Activated CD4-positive, CD25-positive, alpha-beta regulatory T cell treated with anti-CD3 and anti-CD28 coated beads, Interleukin-2, amount 50 U/mL, for 72 hours (primary cell): ENCODE measurements around the gene SMARCA4.
"Not testable (repeated sequence)": the region's sequence is repeated elsewhere in the genome, so short reads cannot be mapped to it uniquely, and the experiment has no call there.

Experiments
- DNase-seq: peaks from one replicate; pipeline ENCODE4 v3.0.0; 2021

The SMARCA4 gene

GRCh38 chr19:11041194-11041593, 80.4 kb downstream of the SMARCA4 start:
- no peak for DNase-seq

DNA sequence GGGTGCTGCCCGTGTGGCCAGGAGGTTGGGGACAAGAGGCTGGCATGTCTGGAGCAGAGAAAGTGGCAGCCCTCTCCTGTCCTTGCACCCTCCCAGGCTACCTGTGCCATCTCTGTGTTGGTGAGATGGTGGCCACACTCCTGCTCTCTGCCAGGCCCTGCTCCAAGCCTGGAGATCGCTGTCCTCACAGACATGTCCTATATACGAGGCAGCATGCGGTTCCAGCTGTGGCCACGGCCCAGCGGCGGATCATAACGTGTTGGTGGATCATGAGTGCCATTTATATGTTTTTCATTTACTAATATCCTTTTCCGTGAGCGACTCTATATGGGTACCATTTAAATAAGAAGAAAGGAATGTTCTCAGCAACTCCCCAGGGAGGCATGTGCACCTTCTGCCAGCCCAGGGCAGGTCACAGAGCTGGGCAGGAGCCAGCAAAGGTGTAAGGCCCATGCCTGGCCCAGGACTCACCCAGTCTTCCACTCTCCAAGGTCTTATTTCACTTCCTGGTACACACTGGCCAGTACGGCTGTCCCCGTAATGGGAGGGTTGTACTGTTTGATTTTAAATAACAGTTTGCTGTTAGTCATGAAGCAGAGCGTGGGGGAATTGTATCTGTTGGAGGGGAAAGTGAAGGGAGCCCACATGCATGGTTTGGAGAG, 81.3 kb downstream of the SMARCA4 start:
- DNase-seq = no peak

GRCh38 chr19:11044431-11044830, 83.6 kb downstream of the SMARCA4 start:
- DNase-seq = no peak

- DNase-seq = no peak
Measured at GRCh38 chr19:11045536-11045935, 84.7 kb downstream of the SMARCA4 start.

GRCh38 chr19:11046605-11047354, 86.0 kb downstream of the SMARCA4 start:
- DNase-seq = no peak

DNA sequence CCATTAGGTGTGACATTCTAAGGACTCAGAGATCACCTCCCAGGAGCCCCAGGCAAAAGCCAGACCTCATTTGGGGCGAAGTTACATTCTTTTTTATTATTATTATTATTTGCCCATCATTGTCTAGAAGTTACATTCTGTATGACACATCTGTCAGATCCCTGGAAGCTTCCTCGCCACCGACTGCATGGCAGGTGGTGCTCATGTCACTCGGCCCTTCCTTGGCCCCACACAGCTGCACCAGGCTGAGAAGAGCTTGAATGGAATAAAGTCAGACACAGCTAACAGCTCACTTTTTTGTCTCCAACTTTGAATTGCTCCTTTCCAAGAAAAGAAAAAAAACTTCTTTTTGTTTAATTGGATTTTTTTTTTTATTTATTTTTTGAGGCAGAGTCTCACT, 87.0 kb downstream of the SMARCA4 start:
- DNase-seq = no peak

- DNase-seq = no peak
Measured at GRCh38 chr19:11050323-11051114, 89.7 kb downstream of the SMARCA4 start.

DNA sequence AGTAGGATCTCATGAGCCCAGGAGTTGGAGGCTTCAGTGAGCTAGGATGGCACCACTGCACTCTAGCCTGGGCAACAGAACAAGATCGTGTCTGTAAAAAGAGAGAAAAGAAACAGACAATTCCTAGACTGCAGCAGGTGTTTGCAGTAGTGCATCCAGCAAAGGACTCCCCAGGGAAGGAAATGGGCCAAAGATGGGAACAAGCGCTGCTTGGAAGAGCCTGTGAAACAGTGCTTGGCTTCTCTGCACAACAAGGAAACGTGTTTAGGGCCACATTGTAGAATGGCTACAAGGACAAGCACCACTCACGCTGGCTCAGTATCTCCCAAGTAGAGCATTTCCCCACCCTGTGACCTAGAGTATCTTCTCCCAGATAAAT, 93.0 kb downstream of the SMARCA4 start:
- DNase-seq = no peak

DNA sequence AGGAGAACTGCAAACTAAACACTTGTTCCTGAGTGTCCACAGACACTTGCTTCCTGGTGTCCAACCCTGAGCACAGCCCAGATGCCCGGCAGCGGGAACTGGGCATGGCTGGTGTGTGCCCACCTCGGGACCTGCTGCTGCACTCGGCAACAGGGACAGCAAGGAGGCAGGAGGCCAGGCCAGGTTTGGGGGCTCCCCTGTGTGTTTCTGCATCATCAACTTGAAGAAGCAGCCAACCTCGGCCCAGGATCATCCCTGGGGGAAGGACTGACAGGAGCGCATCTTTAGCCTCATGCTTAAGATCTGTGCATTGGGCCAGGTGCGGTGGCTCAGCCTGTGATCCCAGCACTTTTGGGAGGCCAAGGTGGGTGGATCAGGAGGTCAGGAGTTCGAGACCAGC, 93.4 kb downstream of the SMARCA4 start:
- no peak for DNase-seq

GRCh38 chr19:11054628-11055027, 93.8 kb downstream of the SMARCA4 start:
- no peak for DNase-seq

- DNase-seq = no peak
Measured at GRCh38 chr19:11058246-11059030, 97.6 kb downstream of the SMARCA4 start.

DNA sequence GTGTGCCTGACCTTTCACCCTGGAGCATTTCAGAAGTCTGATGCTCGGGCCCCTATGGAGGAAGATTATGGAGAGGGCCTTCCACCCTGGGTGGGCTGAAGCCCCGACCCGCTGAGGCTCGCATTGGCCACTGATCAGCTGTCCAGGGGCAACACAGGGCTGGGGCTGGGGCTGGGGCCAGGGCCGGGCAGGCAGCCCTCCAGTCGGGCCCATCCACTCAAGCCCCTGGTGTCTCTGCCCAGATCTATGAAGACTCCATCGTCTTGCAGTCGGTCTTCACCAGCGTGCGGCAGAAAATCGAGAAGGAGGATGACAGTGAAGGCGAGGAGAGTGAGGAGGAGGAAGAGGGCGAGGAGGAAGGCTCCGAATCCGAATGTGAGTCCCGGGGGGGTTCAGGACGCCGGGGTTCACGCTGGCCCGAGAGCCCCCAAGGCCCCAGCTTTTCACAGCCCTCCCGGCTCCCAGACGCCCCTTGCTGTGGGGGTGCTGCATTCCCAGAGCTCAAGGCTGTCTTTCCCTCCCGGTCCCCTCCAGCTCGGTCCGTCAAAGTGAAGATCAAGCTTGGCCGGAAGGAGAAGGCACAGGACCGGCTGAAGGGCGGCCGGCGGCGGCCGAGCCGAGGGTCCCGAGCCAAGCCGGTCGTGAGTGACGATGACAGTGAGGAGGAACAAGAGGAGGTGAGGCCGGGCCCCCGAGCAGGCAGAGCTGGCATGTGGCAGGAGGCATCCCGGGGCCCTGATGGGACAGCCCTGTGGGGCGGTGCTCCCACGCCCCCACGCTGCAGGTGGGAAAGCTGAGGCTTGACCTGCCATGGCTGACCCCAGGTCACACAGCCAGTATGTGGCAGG, 98.9 kb downstream of the SMARCA4 start:
- DNase-seq = no peak

- no peak for DNase-seq
Measured at GRCh38 chr19:11061952-11062351, 101.1 kb downstream of the SMARCA4 start.

DNA sequence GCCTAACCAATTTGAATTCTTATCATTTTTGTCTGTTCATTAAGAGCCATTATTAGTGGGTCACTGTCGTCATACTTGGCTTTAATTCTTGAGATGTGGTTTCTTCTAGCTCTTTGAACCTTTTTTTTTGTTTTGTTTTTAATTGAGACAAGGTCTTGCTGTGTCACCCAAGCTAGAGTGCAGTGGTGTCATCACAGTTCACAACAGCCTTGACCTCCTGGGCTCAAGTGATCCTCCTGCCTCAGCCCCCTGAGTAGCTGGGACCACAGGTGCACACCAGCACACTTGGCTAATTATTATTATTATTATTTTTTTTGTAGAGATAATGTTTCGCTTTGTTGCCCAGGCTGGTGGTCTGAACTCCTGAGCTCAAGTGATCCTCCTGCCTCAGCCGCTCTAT, 102.6 kb downstream of the SMARCA4 start:
- no peak for DNase-seq

DNA sequence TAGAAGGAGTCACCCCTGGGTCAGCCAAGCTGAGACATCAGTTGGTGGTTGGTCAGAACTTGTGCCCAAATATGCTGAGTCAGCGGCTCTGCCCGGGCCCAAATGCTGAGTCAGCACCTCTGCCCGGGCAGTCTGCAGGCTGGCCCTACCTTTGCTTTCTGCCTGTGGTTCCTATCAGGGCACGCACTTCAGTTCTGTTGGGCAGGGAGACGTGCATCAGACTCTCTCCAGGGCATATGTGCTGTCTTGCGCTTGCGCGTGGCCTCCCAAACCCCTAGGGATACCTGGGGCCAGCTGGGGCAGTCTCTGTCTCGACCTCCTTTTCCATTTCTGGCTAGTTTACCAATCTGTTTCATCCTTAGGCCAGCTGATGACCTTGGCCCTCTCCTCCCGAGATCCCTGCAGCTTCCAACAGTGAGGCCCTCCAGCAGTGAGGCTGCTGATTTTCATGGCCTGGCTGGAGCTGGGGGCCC, 104.0 kb downstream of the SMARCA4 start:
- DNase-seq = no peak

GRCh38 chr19:11066326-11066725, 105.5 kb downstream of the SMARCA4 start:
- DNase-seq = no peak

DNA sequence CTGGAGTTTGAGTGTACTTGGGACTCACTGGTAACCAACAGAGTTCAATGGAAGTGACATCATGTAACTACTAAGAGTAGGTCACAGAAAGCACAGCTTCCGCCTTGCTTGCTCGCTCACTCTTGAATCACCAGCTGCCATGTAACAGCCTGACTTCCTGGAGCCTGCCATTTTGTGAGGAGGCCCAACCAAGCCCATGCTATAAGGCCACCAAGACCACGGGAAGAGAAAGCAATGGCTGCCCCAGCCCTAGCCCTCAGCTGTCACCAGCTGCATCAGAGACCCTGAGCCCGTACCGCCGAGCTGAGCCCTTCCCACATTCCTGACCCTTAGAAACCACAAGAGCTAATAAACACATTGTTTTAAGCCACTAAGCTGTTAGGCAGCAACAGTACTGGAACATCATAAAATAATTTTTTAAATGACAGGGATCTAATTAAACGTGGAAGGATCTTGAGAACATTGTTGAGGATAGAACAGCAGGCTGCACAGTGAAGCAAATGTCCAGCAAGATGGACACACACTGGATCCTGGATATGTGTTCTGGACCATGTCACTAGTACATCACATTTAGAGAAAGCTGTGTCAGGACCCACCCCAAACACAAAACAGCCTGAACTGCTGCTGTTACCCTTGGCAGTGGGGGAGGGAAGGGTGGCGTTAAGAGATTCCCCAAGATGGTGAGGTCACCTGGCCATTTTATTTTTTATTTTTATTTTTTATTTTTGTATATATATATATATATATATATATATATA, 106.7 kb downstream of the SMARCA4 start:
- DNase-seq = no peak

DNA sequence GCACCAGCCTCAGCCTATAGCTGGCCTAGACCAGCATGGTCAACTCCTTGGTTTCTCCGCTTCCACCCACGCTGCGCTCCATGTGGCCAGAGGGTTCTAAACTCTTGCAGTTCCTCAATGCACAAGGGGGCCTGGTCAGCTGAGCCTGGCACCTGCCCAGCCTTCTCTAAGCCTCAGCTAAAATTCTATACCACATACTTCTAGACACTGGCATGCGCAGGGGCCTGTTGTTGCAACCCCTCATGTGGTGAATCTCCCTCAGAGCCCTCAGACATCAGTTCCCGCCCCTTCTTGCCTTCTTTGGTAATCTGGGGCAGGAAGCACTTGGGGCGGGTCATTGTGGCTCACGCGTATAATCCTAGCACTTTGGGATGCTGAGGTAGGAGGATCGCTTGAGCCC, 108.7 kb downstream of the SMARCA4 start:
- no peak for DNase-seq

- no peak for DNase-seq
Measured at GRCh38 chr19:11070123-11070522, 109.3 kb downstream of the SMARCA4 start.

DNA sequence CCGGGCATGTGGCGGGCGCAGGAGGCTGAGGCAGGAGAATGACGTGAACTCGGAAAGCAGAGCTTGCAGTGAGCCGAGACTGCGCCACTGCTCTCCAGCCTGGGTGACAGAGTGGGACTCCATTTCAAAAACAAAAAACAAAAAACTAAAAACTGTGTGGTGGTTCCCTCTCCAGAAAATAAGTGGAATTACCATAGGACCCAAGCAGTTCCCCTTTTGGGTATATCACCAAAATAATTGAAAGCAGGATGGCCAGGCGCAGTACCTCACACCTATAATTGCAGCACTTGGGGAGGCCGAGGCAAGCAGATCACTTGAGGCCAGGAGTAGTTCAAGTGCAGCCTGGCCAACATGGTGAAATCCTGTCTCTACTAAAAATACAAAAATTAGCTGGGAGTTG, 112.7 kb downstream of the SMARCA4 start:
- no peak for DNase-seq

GRCh38 chr19:11076792-11077191, 116.0 kb downstream of the SMARCA4 start:
- not testable (repeated sequence) for DNase-seq
